ENCODE results near the gene NDNF. TPM values are rescaled to one million over a fixed set of nuclear protein-coding genes. Genes with fewer than 3 reads are reported as not detected.

NDNF gene
- total RNA-seq, 1 donor from 2014 or later = 2.5 TPM

- DNase-seq (ENCODE audit: low spot score) = no peak
Observed at GRCh38 chr4:121015421-121015820, 56.9 kb downstream of the NDNF start.

DNA sequence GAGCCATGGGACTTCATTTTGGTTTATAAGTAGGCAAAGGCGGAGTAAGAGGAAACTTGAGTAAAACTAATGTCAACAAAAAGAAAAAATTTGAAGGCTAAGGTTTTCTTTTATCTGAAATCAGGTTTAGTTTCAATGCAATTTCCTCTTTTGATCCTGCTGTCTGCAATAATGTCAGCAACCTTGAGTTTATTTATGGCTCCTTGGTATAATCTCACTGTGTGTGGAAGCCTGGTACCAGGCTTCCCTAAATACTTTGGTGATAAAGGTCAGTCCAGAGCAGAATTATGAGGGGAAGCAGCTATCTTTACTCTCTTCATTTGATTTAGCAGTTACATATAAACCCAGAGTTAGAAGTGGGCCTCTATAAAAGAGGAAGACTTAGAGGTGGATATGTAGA, 57.8 kb downstream of the NDNF start:
- DNase-seq (ENCODE audit: low spot score) = no peak

DNA sequence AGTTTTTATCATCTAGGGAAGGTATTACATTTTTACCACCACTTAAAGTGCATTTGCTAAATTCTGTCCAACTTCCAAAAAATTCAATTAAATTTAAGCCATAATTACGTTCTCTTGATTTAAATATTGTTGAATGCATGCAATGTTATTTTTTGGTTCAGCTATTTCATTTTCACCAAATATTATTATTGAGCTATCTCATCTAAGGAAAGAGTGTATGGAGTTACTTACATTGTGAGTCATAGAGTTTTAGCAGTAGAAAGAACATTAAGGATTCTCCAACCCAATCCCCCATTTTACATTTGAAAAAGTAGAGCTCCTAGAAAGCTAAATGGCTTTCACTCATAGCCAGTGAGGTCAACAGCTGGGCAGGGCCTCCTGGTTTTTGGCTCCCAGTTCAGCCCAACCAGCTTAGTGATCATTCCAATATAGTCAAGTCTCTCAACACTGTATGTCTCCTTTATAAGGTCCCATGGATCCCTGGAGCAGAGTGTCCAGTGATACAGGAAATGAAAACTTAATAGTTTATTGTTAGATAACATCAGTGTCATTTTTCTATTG, 60.5 kb downstream of the NDNF start:
- no peak for DNase-seq (ENCODE audit: low spot score)

DNA sequence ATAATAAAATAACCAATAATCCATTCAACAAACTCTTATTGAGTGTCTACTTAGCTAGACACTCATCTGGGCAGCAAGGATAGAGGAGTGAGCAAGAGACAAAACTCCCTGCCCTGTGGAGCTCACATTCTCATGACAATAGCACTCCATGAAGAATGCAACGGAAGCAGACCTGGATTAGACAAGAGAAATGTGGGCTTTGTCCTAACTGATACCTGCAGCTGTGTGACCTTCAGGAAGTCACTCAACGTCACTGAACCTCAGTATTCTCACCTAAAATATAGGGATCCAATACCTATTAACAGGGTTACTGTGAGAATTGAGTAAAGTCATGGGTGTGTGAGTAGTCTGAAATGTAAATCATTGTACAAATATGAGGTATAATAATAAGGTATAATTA, 61.2 kb downstream of the NDNF start:
- no peak for DNase-seq (ENCODE audit: low spot score)

GRCh38 chr4:121009578-121010478, 62.5 kb downstream of the NDNF start:
- DNase-seq (ENCODE audit: low spot score) = no peak

- DNase-seq (ENCODE audit: low spot score) = no peak
Observed at GRCh38 chr4:121007660-121008059, 64.7 kb downstream of the NDNF start.

DNA sequence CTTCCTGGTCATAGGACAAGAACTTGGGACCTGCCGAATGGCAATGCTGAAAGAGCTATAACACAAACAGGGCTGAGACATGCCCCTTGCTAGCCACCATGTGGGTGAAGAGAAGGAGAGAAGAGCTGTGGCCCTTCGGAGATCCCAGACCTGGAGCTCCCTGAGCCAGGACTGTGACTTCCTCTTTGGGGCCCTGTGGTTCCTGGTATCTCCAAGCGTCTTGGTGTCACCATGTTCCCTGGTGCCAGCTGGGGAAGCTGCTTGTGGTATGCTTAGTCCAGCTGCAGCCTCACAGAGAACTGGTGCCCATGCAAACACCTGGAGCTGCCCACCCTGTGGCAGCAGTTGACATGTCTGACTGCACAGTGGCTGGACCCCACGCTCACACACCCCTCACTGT, 68.5 kb downstream of the NDNF start:
- DNase-seq (ENCODE audit: low spot score) = no peak

GRCh38 chr4:120995266-120996010, 76.9 kb downstream of the NDNF start:
- no peak for DNase-seq (ENCODE audit: low spot score)

DNA sequence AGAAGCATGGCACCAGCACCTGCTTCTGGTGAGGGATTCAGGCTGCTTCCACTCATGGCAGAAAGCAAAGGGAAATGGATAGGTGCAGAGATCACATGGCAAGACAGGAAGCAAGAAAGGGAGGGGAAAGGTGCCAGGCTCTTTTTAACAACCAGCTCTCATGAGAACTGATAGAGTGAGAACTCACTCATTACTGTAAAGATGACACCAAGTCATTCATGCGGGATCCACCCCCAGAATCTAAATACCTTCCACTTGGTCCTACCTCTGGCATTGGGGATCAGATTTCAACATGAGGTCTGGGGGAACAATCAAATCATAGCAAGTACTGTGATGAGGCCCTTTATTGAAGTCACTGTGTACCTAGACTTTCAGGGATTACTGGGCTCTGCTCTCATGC, 77.8 kb downstream of the NDNF start:
- DNase-seq (ENCODE audit: low spot score) = no peak

- no peak for DNase-seq (ENCODE audit: low spot score)
Observed at GRCh38 chr4:120991885-120992284, 80.5 kb downstream of the NDNF start.

DNA sequence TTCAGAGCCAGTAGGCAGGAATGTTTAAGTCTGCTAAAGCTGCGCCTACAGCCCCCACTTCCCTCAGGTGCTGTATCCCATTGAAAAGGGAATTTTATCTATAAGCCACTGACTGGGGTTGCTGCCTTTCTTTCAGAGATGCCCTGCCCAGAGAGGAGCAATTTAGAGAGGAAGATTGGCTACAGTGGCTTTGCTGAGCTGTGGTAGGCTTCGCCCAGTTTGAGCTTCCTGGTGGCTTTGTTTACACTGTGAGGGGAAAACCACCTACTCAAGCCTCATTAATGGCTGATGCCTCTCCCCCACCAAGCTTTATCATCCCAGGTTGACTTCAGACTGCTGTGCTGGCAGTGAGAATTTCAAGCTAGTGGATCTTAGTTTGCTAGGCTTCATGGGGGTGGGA, 82.1 kb downstream of the NDNF start:
- DNase-seq (ENCODE audit: low spot score) = no peak

Other genes starting within 250 kb of the NDNF start
- 9.6 TPM for gene PRDM5, start 149.8 kb downstream of the NDNF start, total RNA-seq
- gene TNIP3, start 91.8 kb upstream of the NDNF start, total RNA-seq = 0.16 TPM